VCaP (cell line): ENCODE data around the gene NDUFS8.
A peak's percentile ranks its signal among the peaks of the same experiment; 100 is the strongest.

ENCODE experiments used
- H3K27ac ChIP-seq: fragments of 450-650 bp; 2 replicates; pipeline ENCODE4 v1.5.1; 2017
- TF ChIP-seq, protein P1 (sequence below): fragments of 450-650 bp; conservative IDR thresholded peaks from 2 replicates; pipeline ENCODE4 v1.5.1; 2017; ENCODE audit warnings: mild to moderate bottlenecking, moderate library complexity

The NDUFS8 gene

DNA sequence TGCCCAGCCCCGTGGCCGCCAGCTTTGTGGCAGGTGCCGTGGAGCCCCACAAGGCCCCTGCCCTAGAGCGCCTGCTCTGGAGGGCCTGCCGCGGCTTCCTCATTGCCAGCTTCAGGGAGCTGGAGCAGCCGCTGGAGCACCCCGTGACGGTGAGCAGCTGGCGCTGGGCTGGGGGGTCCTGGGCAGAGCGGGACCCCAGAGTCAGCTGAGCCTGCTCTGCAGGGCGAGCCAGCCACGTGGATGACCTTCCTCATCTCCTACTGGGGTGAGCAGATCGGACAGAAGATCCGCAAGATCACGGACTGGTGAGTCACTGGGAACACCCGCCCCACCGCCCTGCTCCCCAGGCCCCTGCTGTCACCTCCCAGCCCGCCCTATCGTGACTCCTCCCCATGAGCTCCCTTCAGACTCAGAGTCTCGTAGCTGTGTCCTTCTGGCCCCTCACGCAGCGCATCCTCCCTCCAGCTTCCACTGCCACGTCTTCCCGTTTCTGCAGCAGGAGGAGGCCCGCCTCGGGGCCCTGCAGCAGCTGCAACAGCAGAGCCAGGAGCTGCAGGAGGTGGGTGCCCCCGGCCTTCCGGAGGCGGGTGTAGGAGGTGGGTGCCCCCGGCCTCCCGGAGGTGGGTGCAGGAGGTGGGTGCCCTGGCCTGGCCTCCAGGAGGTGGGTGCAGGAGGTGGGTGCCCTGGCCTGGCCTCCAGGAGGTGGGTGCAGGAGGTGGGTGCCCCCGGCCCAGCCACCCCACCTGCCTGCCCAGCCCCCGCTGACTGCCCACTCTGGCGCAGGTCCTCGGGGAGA, 13.1 kb downstream of the NDUFS8 start:
- TF ChIP-seq, protein P1, sequence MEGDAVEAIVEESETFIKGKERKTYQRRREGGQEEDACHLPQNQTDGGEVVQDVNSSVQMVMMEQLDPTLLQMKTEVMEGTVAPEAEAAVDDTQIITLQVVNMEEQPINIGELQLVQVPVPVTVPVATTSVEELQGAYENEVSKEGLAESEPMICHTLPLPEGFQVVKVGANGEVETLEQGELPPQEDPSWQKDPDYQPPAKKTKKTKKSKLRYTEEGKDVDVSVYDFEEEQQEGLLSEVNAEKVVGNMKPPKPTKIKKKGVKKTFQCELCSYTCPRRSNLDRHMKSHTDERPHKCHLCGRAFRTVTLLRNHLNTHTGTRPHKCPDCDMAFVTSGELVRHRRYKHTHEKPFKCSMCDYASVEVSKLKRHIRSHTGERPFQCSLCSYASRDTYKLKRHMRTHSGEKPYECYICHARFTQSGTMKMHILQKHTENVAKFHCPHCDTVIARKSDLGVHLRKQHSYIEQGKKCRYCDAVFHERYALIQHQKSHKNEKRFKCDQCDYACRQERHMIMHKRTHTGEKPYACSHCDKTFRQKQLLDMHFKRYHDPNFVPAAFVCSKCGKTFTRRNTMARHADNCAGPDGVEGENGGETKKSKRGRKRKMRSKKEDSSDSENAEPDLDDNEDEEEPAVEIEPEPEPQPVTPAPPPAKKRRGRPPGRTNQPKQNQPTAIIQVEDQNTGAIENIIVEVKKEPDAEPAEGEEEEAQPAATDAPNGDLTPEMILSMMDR: no peak
- H3K27ac ChIP-seq: peak overlapping the region; percentile 3; the same call in 1 of the 2 replicates

DNA sequence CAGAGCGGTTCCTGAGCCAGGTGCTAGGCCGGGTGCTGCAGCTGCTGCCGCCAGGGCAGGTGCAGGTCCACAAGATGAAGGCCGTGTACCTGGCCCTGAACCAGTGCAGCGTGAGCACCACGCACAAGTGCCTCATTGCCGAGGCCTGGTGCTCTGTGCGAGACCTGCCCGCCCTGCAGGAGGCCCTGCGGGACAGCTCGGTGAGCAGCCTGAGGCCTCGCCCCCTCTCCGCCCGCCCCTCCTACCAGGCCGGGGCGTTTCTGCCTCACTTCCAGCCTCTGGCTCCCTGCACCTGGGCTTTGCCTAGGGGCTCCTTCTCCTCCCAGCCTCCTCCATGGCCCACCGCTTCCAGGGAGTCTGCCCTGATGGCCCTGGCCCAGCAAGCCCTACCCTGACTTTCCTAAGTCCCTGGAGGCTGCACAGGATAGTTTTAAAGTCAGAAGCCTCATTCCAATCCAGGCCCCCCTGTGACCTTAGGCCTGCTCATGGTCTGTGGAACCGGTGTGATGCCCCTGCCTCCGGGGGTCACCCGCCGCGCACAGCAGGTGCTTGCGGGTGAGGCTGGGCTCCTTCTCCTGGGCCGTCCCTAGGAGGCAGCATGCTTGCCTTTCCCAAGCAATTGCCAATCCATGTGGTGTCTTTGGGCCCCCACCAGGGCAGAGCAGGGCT, 13.8 kb downstream of the NDUFS8 start:
- TF ChIP-seq, protein P1: no peak
- H3K27ac ChIP-seq: peak overlapping the region; percentile 3; the same call in 1 of the 2 replicates

DNA sequence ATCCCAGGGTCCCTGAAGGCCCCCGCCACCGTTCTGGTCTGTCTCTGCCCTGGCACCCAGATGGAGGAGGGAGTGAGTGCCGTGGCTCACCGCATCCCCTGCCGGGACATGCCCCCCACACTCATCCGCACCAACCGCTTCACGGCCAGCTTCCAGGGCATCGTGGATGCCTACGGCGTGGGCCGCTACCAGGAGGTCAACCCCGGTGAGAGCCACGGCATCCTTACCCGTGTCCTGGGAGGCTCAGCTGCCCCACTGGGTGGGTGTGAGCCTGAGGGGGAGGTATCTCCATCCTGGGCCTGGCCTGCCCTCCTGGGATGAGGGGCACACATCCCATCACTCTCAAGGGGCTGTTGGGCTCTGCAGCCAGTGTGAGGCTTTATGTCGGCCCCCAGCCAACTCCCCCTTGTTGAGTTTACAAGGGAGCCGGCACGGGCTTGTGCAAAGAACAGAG, 14.4 kb downstream of the NDUFS8 start:
- H3K27ac ChIP-seq: no peak overlapping the region
- TF ChIP-seq, protein P1: no peak

DNA sequence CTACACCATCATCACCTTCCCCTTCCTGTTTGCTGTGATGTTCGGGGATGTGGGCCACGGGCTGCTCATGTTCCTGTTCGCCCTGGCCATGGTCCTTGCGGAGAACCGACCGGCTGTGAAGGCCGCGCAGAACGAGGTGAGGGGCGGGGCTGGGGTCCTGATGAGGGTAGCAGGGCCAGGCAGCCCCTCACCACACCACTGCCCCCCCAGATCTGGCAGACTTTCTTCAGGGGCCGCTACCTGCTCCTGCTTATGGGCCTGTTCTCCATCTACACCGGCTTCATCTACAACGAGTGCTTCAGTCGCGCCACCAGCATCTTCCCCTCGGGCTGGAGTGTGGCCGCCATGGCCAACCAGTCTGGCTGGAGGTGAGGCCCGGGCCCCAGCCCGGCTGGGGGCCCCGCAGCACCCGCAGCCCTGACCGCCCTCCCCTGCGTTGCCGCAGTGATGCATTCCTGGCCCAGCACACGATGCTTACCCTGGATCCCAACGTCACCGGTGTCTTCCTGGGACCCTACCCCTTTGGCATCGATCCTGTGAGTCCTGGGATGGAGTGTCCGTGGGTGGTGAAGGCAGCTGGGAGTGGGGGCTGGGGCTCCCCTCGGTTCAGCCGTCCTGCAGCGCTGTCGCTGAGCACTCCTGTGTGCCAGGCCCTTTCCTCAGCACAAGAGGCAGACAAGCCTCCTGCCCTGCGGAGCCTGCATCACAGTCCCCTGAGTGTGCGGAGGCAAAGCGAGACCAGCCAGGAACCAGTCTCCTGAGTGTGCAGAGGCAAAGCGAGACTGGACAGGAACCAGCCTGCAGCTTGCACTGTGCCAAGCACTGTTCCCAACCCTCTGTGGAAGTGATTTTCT, 17.2 kb downstream of the NDUFS8 start:
- no peak overlapping the region for H3K27ac ChIP-seq
- TF ChIP-seq, protein P1: no peak

GRCh38 chr11:68048681-68049508, 18.4 kb downstream of the NDUFS8 start:
- H3K27ac ChIP-seq: no peak overlapping the region; the same call in 1 of the 2 replicates
- TF ChIP-seq, protein P1: no peak

- peak overlapping the region; percentile 2; the same call in 1 of the 2 replicates for H3K27ac ChIP-seq
- TF ChIP-seq, protein P1: no peak
Observed at GRCh38 chr11:68049509-68050370, 19.3 kb downstream of the NDUFS8 start.
